ENCODE data around the gene IGLL5.

DNA sequence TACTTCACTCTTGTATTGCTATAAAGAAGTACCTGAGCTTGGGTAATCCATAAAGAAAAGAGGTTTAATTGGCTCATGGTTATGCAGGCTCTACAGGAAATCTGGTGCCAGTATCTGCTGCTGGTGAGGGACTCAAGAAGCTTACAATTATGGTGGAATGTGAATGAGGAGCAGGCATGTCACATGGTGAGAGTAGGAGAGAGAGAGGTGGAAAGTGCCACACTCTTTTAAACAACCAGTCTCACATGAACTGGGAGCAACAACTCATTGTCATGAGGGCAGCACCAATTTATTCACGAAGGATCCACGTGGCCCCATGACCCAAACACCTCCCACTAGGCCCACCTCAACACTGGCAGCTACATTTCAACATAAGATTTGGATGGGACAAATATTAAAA, 24.6 kb upstream of the IGLL5 start:
- TF ChIP-seq, protein P1, sequence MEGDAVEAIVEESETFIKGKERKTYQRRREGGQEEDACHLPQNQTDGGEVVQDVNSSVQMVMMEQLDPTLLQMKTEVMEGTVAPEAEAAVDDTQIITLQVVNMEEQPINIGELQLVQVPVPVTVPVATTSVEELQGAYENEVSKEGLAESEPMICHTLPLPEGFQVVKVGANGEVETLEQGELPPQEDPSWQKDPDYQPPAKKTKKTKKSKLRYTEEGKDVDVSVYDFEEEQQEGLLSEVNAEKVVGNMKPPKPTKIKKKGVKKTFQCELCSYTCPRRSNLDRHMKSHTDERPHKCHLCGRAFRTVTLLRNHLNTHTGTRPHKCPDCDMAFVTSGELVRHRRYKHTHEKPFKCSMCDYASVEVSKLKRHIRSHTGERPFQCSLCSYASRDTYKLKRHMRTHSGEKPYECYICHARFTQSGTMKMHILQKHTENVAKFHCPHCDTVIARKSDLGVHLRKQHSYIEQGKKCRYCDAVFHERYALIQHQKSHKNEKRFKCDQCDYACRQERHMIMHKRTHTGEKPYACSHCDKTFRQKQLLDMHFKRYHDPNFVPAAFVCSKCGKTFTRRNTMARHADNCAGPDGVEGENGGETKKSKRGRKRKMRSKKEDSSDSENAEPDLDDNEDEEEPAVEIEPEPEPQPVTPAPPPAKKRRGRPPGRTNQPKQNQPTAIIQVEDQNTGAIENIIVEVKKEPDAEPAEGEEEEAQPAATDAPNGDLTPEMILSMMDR (IDR thresholded peaks at IDR 0.05; ENCODE audit: low read length), result no peak
- TF ChIP-seq EZH2 (optimal IDR thresholded peaks at IDR 0.05; ENCODE audit: low read depth, low read length) (no peak), EZH2phosphoT487 (IDR thresholded peaks at IDR 0.05; ENCODE audit: low read length) (no peak)
